Measurements from ENCODE around the gene PIMREG.

PIMREG gene

GRCh38 chr17:6498356-6498755 is 54.1 kb downstream of the PIMREG start:
- no peak for DNase-seq (ENCODE audit: low read depth in 2 of 2)

DNA sequence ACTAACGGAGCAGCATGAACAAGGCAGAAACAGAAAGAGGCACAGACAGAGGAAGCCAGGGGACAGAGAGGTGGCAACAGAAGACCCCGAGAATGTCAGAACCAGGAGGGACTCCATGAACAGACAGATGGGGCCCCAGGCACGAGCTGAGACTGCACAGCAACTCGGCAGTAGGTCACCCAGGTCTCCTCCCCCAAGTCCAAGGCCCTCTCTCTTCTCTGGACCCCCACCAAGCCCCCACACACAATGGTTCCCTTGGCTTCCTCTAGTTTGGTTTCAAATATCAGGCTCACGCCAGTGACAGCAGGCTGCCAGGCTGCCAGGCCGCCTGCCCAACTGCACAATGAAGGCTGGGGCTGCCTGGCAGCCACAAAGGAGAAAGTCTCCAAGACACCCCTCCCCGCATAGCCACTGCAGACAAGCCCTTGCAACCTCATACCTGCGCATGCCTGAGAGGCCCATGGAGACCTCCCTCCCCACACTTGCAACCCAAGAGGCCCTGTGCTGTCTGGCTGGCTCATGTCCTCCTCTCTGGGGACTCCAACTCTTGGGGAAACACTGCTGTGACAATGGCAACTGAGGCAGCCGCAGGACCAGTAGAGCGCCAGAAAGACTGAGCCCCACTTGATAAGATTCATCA is 54.8 kb downstream of the PIMREG start:
- DNase-seq (ENCODE audit: low read depth in 2 of 2), result no peak
